Nucleus accumbens (tissue), 56 donors: ENCODE data around the gene PTH1R.
A peak's percentile ranks its signal among the peaks of the same experiment; 100 is the strongest.
"Not testable (repeated sequence)": the region's sequence is repeated elsewhere in the genome, so short reads cannot be mapped to it uniquely, and the experiment has no call there.

ENCODE experiments used
- DNase-seq, 56 donors: peaks; one replicate each; lab custom pipeline; 2025; lab: John Stamatoyannopoulos, UW

The PTH1R gene

DNA sequence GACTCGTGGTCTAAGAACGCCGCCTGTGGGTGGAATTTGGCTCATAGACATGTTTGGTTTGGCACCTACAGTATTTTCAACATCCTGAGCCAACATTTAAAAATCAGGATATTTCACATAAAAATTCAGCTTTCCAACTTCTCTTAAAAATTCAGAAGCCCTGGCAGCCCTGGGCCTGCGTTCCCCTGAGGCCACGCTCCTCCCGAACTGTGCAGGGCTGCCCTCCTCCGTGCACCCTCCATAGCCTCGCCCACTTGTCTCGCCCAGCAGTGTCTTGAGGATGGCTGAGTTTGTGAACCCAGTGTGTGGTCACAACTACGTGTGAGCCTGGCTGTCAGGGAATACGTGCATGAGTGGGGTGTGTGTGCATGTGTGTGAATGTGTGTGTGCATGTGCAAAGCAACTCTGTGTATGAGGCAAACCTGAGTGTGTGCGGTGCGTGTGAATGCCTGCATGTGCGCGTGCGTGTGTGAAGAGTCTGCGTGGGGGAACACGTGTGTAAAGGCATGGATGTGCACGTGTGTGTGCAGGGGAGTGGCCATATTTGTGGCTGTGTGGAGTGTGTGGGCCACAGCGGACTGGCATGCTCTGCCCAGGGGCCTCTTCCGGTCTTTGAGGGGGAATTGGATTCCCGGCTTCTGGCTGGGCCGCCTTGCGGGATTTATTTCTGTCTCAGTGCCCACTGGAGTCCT, 30.9 kb downstream of the PTH1R start:
- no peak for DNase-seq

DNA sequence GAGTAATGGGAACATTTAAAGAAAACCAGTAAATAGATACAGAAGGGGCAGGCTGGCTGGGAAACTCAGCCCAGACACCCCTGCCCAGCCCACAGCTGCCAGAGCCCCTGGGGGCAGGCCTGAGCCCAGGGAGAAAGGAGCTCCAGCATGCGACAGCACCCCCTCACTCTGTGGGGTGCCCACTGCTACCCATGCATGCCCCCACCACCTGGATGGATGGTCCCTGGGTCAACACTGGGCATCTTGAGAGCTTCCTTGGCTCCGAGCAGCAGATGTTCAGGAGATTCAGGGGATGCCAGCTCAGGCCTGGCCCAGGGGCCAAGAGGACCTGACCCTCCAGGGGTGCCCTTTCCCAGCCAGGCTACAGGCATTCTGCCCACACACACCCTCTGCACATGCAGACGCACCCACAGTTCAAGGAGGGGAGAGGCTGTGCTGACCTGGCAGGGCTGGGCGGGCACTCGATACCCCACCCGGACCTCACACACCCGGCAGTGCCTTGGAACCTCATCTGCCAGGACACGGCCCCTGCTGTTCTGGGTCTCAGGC, 31.5 kb downstream of the PTH1R start:
- DNase-seq = no peak

DNA sequence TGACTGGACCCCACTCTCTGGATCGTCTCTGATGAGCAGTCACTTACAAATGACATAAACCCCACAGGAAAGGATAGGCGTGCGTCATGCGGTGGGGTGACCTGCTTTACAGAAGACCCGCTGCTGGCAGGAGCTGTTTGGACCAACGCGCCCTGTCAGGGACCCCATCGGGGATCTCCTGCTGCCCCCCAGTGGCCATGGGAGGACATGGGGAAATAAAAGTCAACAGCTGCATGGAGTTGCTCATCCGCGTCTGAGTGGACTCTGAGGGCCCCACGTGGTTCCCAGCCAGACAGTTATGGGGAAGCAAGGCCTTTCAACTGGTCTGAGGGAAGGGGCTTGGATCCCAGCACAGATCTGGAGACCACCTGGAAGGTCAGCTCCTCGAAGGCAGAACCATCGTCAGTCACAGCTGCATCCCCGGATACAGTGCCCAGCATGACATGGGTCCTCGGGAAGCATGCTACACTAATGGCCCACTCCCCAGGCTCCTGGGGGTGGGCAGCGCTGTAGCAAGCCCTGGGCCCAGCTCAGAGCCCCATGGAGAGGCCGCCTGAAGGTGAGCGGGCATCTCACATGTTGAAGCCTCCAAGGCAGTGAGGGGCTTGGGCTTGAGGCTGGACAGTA, 32.1 kb downstream of the PTH1R start:
- DNase-seq = peak in 52 of 56 donors; percentile 16 to 91 (median 68)

DNA sequence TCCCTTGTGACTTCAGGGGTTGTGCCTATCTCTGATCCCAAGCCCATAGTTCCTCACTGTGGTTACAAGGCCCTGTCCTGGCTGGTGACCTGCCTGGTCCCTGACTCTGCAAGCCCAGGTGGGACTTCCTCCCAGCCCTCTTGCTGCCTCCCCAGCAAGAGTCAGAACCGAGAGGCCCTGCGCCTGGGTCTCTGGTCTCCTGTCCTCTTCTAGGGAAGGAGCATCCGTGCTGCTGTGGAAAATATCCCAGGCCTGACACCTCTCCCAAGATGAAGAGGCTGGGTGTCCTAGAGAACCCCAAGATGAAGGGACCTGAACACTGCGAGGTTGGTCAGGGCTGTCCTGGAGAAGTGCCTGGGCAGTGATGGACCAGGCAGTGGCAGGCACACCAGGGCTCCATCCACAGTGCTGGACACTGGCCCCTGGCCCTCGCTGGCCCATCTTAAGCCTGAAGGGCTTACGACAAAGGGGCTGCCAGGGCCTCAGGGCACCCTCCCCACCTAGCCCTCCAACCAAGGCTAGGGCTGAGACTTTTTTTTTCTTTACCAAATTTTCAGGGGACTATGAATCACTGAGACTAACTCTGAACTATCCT, 32.7 kb downstream of the PTH1R start:
- no peak for DNase-seq

DNA sequence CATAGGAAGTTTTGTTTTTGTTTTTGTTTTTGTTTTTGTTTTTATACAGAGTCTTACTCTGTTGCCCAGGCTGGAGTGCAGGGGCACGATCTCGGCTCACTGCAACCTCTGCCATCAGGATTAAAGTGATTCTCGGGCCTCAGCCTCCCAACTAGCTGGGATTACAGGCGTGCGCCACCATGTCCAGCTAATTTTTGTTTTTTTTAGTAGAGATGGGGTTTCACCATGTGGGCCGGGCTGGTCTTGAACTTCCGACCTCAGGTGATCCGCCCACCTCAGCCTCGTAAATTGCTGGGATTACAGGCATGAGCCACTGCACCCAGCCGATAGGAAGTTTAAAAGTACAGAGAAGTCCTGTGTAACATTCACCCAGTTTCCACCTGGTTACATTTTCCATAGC, 33.4 kb downstream of the PTH1R start:
- DNase-seq = not testable (repeated sequence)

DNA sequence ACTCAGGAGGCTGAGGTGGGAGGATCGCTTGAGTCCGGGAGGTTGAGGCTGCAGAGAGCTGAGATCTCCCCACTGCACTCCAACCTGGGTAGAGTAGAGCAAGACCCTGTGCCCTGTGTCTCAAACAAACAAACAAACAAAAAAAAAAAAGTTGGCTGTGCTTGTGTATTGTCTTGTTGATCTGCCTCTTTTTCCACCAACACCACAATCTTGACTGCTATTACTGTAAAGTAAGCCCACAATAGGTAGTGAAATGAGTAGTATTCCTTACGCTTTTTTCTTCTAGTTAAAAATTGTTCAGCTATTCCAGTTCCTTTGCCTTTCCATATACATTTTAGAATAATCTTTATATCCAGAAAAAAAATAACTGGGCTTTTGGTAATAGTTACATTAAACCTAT, 35.5 kb downstream of the PTH1R start:
- no peak for DNase-seq

DNA sequence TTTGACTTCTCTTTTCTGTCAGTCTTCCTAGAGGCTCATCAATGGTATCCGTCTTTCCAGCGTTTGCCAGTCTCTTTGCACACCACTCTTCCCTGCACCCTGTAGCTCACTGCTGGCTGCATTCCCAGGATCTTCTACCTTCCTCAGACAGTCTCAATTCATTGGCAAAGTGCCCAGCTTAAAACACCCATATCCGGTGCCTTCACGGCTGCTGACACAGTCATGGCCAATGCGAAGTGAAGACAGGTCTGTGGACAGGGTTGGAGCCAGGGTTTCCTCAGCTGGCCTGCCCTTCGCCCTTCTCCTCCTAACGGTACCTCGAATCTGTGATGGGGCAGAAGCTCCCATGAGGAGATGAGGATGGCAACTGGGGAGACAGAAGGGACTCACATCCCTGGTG, 36.1 kb downstream of the PTH1R start:
- no peak for DNase-seq

DNA sequence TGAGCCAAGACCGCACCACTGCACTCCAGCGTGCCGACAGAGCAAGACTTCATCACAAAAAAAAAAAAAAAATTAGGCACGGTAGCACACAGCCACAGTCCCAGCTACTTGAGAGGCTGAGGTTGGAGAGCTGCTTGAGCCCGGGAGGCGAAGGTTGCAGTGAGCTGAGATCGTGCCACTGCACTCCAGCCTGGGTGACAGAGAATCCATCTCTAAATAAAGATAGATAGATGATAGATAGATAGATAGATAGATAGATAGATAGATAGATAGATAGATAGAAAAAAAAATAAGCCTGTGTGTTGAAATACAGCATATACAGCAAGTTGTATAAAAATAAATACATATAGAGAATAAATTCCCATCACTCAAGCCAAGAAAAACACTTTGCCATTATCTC, 37.3 kb downstream of the PTH1R start:
- DNase-seq = no peak

DNA sequence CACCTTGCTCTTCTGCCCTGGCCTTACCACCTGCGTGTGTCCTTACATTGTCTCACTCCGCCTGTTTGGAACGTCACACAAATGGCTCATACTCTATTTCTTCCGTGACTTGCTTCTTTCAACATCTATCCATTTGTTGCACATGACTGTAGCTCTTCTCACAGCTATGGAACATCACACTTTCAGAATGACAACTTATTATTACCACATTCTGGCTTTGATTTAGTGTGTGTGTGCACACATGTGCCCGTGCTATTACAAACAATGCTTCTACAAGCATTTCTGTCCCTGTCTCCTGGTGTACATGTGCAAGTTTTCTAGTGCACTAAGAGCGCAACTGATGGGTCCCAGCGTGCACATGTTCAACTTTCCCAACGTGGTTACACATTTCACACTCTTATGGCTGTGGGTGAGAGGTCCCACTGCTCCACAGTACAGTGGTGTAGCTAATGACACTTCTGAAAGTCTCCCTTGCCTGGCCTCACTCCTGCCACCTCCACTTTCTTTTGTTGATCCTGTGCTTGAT, 37.8 kb downstream of the PTH1R start:
- DNase-seq = no peak

DNA sequence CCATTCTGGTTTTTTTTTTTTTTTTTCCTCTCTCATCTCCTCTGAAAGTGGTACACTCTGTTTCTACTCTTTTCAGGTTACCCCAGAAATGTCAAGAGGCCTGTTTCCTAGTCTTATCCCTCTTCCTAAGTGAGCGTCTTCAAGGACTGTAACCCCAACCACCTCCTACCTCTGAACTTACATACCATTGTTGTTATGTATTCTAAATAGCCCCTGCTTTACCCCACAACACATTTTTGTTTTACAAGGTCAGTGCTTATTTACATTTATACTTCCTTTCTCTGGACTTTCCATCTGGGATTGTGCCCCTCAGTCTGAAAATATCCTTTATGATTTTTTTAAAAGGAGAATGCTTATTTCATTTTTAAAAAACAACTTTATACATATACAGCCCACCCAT, 38.8 kb downstream of the PTH1R start:
- DNase-seq = no peak

DNA sequence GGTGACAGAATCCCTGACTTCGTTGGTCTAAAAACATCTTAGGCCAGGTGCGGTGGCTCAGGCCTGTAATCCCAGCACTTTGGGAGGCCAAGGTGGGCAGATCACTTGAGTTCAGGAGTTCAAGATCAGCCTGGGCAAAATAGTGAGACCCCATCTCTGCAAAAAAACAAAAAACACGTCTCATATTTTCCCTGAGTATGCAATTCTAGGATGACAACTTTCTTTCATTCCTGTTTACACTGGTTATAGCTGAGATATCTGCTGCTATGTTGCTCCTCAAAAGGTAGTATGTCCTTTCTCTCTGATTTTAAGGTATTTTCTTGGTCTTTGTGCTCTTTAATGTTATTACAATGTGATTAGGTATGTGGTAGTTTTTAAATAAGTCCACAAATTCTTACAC, 39.3 kb downstream of the PTH1R start:
- DNase-seq = no peak

DNA sequence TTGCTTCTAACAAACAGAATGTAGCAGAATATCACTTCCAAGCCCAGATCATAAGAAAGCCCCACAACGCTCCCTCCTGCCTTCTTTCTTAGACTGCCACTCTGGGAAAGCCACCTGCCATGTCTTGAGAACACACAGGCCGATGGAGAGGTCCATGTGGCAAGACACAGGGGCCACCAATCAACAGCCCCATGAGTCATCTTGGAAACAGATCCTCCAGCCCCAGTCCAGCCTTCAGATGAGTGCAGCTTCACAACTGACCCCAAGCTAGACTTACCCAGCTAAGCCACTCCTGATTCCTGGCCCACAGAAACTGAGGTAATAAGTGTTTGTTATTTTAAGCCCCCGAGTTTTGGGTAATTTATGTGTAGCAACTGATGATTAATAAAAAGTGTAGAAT, 39.7 kb downstream of the PTH1R start:
- DNase-seq = no peak

DNA sequence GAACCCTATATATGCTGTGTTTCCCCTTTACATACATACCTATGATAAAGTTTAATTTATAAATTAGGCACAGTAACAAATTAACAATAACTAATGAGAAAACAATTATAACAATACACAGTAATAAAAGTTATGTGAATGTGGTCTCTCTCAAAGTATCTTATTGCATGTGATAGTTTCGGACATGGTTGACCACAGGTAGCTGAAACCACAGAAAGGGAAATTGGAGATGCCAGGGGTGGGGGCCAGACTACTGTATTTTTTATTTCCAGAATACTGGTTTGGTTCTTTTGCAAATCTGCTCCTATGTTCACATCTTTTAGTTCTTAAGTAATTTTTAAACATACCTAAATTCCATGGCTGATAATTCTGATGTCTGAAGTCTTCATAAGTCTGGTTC, 40.7 kb downstream of the PTH1R start:
- no peak for DNase-seq

DNA sequence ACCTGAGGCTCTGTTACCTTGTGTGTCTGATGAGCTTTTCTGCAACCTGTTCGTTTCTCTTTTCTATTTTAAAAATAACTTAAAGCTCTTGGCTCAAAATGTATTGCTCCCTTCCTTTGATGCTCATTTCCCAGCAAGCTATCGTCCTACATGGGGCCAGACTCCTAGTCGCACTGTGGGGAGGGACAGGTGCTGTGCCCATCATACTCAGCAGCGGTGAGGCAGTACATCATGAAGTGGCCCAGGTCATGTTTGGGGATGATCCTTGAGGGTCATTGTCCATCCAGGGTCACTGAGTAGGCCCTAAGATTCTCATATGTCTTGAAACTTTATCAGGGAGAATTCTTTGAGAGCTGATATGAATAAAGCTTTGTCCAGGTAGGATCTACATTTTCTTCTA, 41.1 kb downstream of the PTH1R start:
- DNase-seq = no peak

DNA sequence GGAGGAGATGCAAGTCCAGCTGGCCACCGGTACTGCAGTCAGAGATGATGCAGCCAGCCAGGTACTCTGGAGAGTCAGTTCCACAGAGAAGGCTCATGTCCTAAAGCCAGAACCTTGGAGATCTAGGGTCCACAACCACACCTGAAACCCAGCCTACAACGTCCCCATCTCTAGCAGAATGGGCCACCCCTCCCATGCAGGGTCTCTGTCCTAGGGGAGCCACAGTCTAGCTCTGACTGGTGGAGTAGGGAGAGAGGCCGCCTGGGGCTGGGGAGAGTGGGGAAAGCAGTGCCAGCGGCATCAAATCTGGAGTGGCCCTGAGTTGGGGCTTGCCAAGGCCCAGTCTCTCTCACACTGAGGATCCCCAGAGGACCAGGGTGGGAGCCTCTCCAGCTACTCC, 43.5 kb downstream of the PTH1R start:
- DNase-seq = no peak

DNA sequence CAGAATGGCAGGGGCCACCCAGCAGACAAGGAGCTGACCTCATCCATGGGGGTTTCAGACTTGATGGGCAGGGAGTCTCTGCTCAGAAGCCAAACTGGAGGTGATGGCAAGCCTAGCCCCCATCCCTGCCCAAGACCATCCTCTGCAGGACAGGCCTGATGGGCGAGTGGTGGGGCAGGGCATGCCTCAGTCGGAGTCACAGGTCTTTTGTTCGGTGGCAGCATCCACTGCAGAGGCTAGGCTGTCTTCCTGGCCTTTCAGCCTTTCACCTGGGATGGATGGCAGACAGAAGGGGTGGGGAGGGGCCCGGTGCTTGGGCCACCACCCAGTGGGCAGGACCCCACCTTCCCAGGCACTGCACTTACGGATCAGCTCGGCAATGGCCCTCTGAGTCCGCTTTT, 44.4 kb downstream of the PTH1R start:
- DNase-seq = no peak

DNA sequence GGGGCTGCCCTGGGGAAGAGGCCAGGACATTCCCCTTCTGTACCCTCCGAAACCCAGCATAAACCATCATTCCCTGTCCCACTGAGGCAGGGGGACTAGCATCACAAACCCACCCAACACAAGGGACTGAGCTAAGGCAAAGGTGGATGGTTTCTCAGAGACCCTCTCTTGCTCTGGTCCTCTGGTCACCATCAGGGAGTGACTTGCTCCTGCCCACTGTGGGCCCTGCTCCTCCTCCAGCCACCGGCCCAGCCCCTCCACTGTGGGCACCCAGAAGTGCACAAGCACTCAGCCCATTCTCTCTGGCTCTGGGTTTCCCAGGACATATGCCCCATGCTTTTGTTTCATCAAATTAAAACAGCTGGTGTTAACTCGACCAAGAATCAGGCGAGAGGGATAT, 44.9 kb downstream of the PTH1R start:
- no peak for DNase-seq

DNA sequence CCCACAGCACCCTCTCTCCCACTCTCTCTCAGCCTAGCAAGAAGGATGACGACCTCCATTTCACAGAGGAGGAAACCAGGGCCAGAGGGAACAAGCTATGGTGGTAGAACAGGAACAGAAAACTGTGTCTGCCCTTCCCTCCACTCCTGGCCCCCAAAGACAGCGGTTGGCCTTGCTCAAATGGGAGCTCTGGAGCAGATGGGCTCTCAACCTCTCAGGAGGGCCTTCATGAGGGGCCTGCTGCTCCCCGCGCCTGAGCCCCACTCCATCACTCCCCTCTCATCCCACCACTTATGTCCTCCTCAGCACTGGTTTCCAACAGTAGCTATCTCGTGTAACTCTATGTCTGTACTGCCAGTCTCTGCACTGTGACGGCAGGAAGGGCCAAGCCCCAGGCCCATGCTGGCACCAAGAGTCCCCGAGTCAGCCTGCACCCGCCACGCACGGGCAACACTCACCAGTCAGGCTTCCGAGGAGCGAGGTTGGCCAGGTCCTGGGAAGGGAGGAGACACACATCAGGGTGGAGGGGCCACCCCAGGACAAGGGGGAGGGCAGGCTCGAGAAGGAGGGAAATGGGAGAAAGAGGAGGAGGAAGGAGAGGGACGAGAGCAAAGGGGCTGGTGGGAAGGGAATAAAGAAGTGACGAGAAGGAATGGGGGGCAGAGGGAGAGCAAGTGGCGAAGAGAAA, 45.5 kb downstream of the PTH1R start:
- DNase-seq = no peak

DNA sequence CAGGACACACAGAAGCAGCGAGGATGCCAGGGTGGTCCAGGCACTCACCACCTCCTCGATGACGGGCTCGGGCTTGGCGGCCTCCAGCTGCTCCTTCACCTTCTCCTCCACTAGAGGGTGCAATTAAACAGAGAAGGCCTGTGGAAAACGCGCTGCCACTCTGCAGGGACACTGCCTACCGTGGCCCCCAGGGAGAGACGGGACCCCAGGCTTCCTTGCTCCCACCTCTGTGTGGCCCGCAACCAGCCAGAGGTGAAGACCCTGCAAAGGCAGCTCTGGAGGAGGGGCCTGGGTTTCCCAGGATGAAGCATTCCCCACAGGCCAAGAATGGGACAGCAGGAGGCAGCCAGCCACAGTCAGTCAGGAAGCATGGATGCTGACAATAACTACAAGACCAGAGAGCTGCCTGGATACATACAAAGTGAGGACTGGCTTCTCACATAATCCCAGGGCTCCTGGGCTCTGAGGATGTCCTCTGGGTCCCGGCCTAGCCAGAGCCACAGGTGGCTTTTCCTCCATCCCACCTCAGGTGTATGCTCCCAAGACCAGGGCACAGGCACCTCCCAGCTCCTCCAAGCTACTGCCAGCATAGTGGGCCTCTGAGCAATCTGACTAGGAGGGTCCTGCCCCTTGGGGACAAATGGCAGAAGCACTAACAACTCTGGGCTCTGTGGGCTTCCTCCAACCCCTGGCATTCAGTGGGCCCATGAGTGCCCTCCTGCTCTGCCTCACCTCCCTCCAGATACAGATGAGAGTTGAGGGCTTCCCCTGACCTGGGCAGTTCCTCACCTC, 46.2 kb downstream of the PTH1R start:
- DNase-seq = peak in 7 of 56 donors; percentile 12 to 34 (median 18)

DNA sequence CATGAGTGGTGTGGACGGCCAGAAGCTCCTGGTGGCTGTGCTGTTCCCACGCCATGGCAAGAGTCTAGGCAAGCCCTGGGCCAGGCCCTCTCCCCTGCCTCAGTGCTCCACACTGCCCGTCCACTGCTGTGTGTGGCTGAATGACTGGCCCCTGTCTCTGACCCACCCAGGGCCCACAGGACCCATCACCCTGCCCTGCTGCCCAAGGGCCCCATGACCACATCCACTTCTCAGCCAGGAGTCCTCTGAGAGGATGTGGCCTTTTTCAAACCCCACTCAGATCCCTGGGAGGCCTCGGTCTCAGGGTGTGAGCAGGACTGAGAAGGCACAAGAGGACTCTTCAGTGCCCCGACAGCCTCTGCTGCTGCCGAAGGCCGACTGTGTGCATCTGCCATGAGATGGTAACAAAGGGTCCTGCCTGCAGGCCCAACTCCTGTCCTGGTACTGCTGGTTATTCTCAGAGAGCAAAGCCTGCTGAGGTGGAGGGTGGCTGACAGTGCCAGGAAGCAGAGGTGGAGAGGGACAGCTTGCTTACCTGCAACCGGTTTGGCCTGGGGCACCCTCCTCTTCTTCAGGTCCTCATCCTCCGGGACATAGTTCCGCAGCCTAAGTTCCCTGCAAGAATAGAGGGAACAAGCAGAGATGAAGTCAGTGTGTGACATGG, 47.5 kb downstream of the PTH1R start:
- no peak for DNase-seq
